Activated naive CD4-positive, alpha-beta T cell treated with anti-CD3 and anti-CD28 coated beads, Interleukin-2, amount 10 ng/mL, durations not matched to agents 7 days and 5 days (primary cell): ENCODE results near the gene HEPN1.

Experiments
- CTCF ChIA-PET: fragments of 350-600 bp; sonication (Branson Sonifier 250); formaldehyde crosslinking; loops from one replicate; lab custom pipeline; 2021; ENCODE audit warnings: antibody characterized with exemption; lab: Charles Lee
- DNase-seq: peaks from one replicate; pipeline ENCODE4 v3.0.0-alpha.2; 2020
- H3K27ac Mint-ChIP-seq: one replicate; pipeline ENCODE4 v1.8.0; 2021; ENCODE audit warnings: mild to moderate bottlenecking, moderate library complexity, mixed read lengths
- H3K27me3 Mint-ChIP-seq: one replicate; pipeline ENCODE4 v1.8.0; 2021; ENCODE audit warnings: mild to moderate bottlenecking, mixed read lengths
- H3K36me3 Mint-ChIP-seq: one replicate; pipeline ENCODE4 v1.8.0; 2021; ENCODE audit warnings: mixed read lengths
- H3K4me1 Mint-ChIP-seq: one replicate; pipeline ENCODE4 v1.8.0; 2021; ENCODE audit warnings: mixed read lengths
- H3K4me3 Mint-ChIP-seq: one replicate; pipeline ENCODE4 v1.8.0; 2021; ENCODE audit warnings: mild to moderate bottlenecking, moderate library complexity, mixed read lengths
- H3K9me3 Mint-ChIP-seq: one replicate; pipeline ENCODE4 v1.8.0; 2021; ENCODE audit warnings: mixed read lengths

Gene HEPN1

GRCh38 chr11:124877910-124878758 is 40.9 kb upstream of the HEPN1 start:
- Mint-ChIP-seq H3K36me3 (no peaks in the 10 kb centered on the region), H3K4me1 (peaks cover 29% of the 10 kb centered on the region), H3K27me3 (peaks cover 62% of the 10 kb centered on the region), H3K27ac (no peak overlapping the region), H3K9me3 (no peaks in the 10 kb centered on the region), H3K4me3 (peak overlapping the region; percentile 79)
- DNase-seq: no peak
- CTCF ChIA-PET: interaction anchor here (2.1 kb wide), 1 partner anchor 40 kb away, joined by 12 read pairs; no protein-coding TSS in a partner anchor

- H3K4me3 Mint-ChIP-seq: no peak overlapping the region
- H3K4me1 Mint-ChIP-seq: peaks cover 29% of the 10 kb centered on the region
- H3K9me3 Mint-ChIP-seq: no peaks in the 10 kb centered on the region
- H3K36me3 Mint-ChIP-seq: no peaks in the 10 kb centered on the region
- H3K27ac Mint-ChIP-seq: no peak overlapping the region
- H3K27me3 Mint-ChIP-seq: peaks cover 54% of the 10 kb centered on the region
- CTCF ChIA-PET: interaction anchor here (1.1 to 1.6 kb wide), 2 partner anchors 9 to 13 kb away, joined by 3 to 5 read pairs; no protein-coding TSS in a partner anchor
- no peak for DNase-seq
Measured at GRCh38 chr11:124878759-124879492, 40.1 kb upstream of the HEPN1 start.

DNA sequence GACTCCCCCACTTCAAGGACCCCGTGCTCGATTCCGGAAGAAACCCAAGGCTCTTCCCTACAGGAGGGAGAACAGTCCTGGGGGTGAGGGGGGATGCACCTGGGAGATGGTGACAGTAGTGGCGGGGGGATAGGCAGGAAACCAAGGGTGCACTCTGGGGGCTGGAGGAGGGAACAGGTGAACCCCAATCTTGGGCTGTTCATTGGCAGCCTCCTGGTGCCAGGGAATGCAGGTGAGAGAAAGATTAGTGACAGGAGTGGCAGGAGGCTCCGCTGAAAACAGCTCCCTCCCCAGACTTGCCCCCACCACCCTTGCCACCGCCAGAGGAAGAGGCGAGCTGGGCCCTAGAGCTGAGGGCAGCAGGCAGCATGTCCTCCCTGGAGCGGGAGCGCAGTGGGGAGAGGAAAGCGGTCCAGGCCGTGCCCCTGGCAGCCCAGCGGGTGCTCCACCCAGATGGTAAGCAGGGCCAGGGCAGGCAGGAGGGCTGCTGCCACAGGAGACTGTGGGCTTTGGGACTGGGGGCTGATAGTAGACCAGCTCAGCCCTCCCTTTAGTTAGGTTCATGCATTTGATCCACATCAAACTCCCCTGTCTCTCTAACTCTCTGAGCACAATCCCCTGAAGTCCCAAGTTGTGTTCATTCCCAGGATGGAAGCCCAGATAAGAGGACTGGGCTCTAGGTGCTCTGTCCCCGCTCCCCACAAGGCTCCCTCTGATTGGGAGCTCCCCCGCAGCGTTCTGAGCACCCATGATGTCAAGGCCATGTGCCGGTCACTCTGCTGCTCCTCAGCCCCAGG is 39.4 kb upstream of the HEPN1 start:
- Mint-ChIP-seq H3K4me3 (no peak overlapping the region), H3K27me3 (peaks cover 51% of the 10 kb centered on the region), H3K36me3 (no peaks in the 10 kb centered on the region), H3K9me3 (no peaks in the 10 kb centered on the region), H3K27ac (no peak overlapping the region), H3K4me1 (peaks cover 29% of the 10 kb centered on the region)
- no peak for DNase-seq
- CTCF ChIA-PET: interaction anchor here (1.1 to 1.6 kb wide), 2 partner anchors 8 to 13 kb away, joined by 3 to 5 read pairs; no protein-coding TSS in a partner anchor

- CTCF ChIA-PET: interaction anchor here (1.6 kb wide), 1 partner anchor 14 kb away, joined by 5 read pairs; no protein-coding TSS in a partner anchor
- H3K36me3 Mint-ChIP-seq: no peaks in the 10 kb centered on the region
- peaks cover 29% of the 10 kb centered on the region for H3K4me1 Mint-ChIP-seq
- no peak for DNase-seq
- peaks cover 51% of the 10 kb centered on the region for H3K27me3 Mint-ChIP-seq
- H3K9me3 Mint-ChIP-seq: no peaks in the 10 kb centered on the region
- H3K4me3 Mint-ChIP-seq: no peak overlapping the region
- H3K27ac Mint-ChIP-seq: no peak overlapping the region
Measured at GRCh38 chr11:124880290-124880611, 38.8 kb upstream of the HEPN1 start.

DNA sequence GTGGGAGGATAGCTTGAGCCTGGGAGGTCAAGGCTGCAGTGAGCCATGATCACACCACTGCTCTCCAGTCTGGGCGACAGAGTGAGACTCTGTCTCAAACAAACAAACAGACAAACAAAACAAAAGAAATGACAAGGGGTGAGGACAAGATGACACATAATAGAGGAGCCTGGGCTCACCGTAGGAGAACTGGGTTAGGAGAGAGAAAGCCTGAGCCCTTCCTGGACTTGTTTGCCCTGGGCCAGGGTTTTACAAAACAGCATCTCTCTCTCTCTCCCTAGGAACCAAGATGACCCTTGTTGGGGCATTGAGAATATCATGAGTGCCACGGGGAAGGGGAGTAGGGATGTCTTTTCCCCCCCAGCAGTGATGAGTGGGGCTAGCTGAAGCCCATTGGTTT is 38.1 kb upstream of the HEPN1 start:
- no peak overlapping the region for H3K4me3 Mint-ChIP-seq
- H3K36me3 Mint-ChIP-seq: no peaks in the 10 kb centered on the region
- H3K9me3 Mint-ChIP-seq: no peaks in the 10 kb centered on the region
- H3K27me3 Mint-ChIP-seq: peaks cover 46% of the 10 kb centered on the region
- CTCF ChIA-PET: interaction anchor here (0.6 to 0.8 kb wide), 2 partner anchors 73 to 468 kb away, joined by 3 read pairs; no protein-coding TSS in a partner anchor
- no peak for DNase-seq
- peaks cover 23% of the 10 kb centered on the region for H3K4me1 Mint-ChIP-seq
- H3K27ac Mint-ChIP-seq: peak overlapping the region; percentile 20

DNA sequence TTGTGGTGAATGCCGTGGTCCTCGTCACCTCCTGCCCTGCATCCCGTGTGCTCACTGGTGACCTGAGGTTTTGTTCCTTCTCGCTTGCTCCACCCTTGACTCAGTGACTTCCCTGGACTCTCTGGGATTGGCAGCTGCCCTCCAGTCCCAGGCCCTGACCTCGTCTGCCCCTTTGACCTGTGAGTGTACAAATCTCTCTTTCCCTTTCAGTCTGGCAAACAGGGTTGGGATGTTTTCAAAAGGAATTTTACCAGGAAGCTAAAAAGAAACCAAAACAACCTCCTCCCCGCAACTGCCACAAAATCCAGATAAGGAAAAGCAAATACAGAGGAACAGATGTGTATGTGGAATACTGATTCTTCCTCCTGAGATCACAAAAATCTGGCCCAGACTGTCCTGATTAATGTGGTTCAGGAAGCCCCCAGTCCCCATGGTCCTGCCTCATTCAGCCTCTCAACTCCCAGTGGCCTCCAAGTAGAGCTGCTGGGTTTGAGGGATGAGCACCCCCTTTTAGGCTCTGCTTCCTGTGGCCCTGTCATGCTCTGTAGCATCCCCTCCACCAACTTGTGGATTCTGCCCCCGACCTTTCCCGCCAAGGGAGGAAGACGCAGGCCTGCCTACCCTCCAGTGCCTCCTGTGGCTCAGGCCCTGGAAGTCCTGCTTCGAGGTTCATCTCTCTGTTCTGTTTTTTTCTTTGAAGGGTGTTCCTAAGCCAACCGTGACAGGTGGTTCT is 36.5 kb upstream of the HEPN1 start:
- Mint-ChIP-seq H3K9me3 (no peaks in the 10 kb centered on the region), H3K4me3 (no peak overlapping the region), H3K27me3 (peaks cover 41% of the 10 kb centered on the region), H3K27ac (no peak overlapping the region), H3K36me3 (no peaks in the 10 kb centered on the region), H3K4me1 (peaks cover 11% of the 10 kb centered on the region)
- DNase-seq: no peak
- CTCF ChIA-PET: interaction anchor here (1.0 kb wide), 1 partner anchor 13 kb away, joined by 3 read pairs; no protein-coding TSS in a partner anchor

- H3K27ac Mint-ChIP-seq: peak overlapping the region; percentile 38
- no peak for DNase-seq
- H3K9me3 Mint-ChIP-seq: no peaks in the 10 kb centered on the region
- H3K27me3 Mint-ChIP-seq: peaks cover 36% of the 10 kb centered on the region
- no peaks in the 10 kb centered on the region for H3K36me3 Mint-ChIP-seq
- CTCF ChIA-PET: interaction anchor here (1.0 to 1.1 kb wide), 2 partner anchors 8 to 19 kb away, joined by 3 to 5 read pairs; partner anchors contain the start of gene ROBO3
- H3K4me3 Mint-ChIP-seq: no peak overlapping the region
- peaks cover 4% of the 10 kb centered on the region for H3K4me1 Mint-ChIP-seq
Measured at GRCh38 chr11:124884340-124884739, 34.7 kb upstream of the HEPN1 start.

- H3K4me1 Mint-ChIP-seq: peaks cover 3% of the 10 kb centered on the region
- H3K9me3 Mint-ChIP-seq: no peaks in the 10 kb centered on the region
- peaks cover 40% of the 10 kb centered on the region for H3K27me3 Mint-ChIP-seq
- CTCF ChIA-PET: interaction anchor here (1.0 to 1.1 kb wide), 2 partner anchors 8 to 19 kb away, joined by 3 to 5 read pairs; partner anchors contain the start of gene ROBO3
- DNase-seq: no peak
- no peak overlapping the region for H3K27ac Mint-ChIP-seq
- no peaks in the 10 kb centered on the region for H3K36me3 Mint-ChIP-seq
- H3K4me3 Mint-ChIP-seq: no peak overlapping the region
Measured at GRCh38 chr11:124884869-124885479, 34.1 kb upstream of the HEPN1 start.

GRCh38 chr11:124886476-124886875 is 32.6 kb upstream of the HEPN1 start:
- Mint-ChIP-seq H3K4me3 (no peak overlapping the region), H3K27me3 (peaks cover 47% of the 10 kb centered on the region), H3K4me1 (no peaks in the 10 kb centered on the region), H3K36me3 (no peaks in the 10 kb centered on the region), H3K9me3 (no peaks in the 10 kb centered on the region), H3K27ac (no peak overlapping the region)
- DNase-seq: no peak
- CTCF ChIA-PET: interaction anchor here (2.1 kb wide), 1 partner anchor 10 kb away, joined by 5 read pairs; no protein-coding TSS in a partner anchor

GRCh38 chr11:124886978-124887666 is 31.9 kb upstream of the HEPN1 start:
- Mint-ChIP-seq H3K4me1 (no peaks in the 10 kb centered on the region), H3K4me3 (no peak overlapping the region), H3K27me3 (peaks cover 47% of the 10 kb centered on the region), H3K36me3 (no peaks in the 10 kb centered on the region), H3K27ac (no peak overlapping the region), H3K9me3 (no peaks in the 10 kb centered on the region)
- no peak for DNase-seq
- CTCF ChIA-PET: interaction anchor here (1.0 to 2.1 kb wide), 2 partner anchors 8 to 11 kb away, joined by 3 to 5 read pairs; no protein-coding TSS in a partner anchor

- Mint-ChIP-seq H3K27me3 (peaks cover 46% of the 10 kb centered on the region), H3K4me3 (no peak overlapping the region), H3K9me3 (no peaks in the 10 kb centered on the region), H3K36me3 (no peaks in the 10 kb centered on the region), H3K27ac (no peak overlapping the region), H3K4me1 (no peaks in the 10 kb centered on the region)
- DNase-seq: no peak
- CTCF ChIA-PET: interaction anchor here (1.0 to 2.1 kb wide), 2 partner anchors 8 to 11 kb away, joined by 3 to 5 read pairs; no protein-coding TSS in a partner anchor
Measured at GRCh38 chr11:124887667-124888013, 31.4 kb upstream of the HEPN1 start.
